ENCODE results near the gene CHML.
A peak's percentile ranks its signal among the peaks of the same experiment; 100 is the strongest.

Gene CHML

GRCh38 chr1:241636291-241636690, 3.9 kb downstream of the CHML start:
- Histone ChIP-seq H3K4me3 (ENCODE audit: low read depth, low read length) (no peak overlapping the region), H3K27me3 (ENCODE audit: insufficient read depth, low read length) (no peaks in the 10 kb centered on the region), H3K4me1 (ENCODE audit: control insufficient read depth, insufficient read depth, low read length, unreplicated experiment) (peaks cover 25% of the 10 kb centered on the region), H2AFZ (ENCODE audit: low read length, unreplicated experiment) (no peak overlapping the region), H3K79me2 (ENCODE audit: control insufficient read depth, insufficient read depth, low read length, unreplicated experiment) (peaks cover 52% of the 10 kb centered on the region), H3K27ac (ENCODE audit: low read depth, low read length) (no peak overlapping the region), H3K36me3 (ENCODE audit: insufficient read depth, low read length) (peaks cover 33% of the 10 kb centered on the region)

- Histone ChIP-seq H3K4me3 (ENCODE audit: low read depth, low read length) (no peak overlapping the region), H3K27me3 (ENCODE audit: insufficient read depth, low read length) (no peaks in the 10 kb centered on the region), H3K36me3 (ENCODE audit: insufficient read depth, low read length) (peaks cover 33% of the 10 kb centered on the region), H2AFZ (ENCODE audit: low read length, unreplicated experiment) (no peak overlapping the region), H3K79me2 (ENCODE audit: control insufficient read depth, insufficient read depth, low read length, unreplicated experiment) (peaks cover 52% of the 10 kb centered on the region), H3K27ac (ENCODE audit: low read depth, low read length) (no peak overlapping the region), H3K4me1 (ENCODE audit: control insufficient read depth, insufficient read depth, low read length, unreplicated experiment) (peaks cover 23% of the 10 kb centered on the region)
These were observed 4.5 kb downstream of the CHML start for GRCh38 chr1:241635556-241636152.

- H2AFZ ChIP-seq (ENCODE audit: low read length, unreplicated experiment) = no peak overlapping the region
- no peak overlapping the region for H3K4me3 ChIP-seq (ENCODE audit: low read depth, low read length)
- H3K36me3 ChIP-seq (ENCODE audit: insufficient read depth, low read length) = peaks cover 33% of the 10 kb centered on the region
- H3K79me2 ChIP-seq (ENCODE audit: control insufficient read depth, insufficient read depth, low read length, unreplicated experiment) = peaks cover 37% of the 10 kb centered on the region
- no peak overlapping the region for H3K27ac ChIP-seq (ENCODE audit: low read depth, low read length)
- H3K4me1 ChIP-seq (ENCODE audit: control insufficient read depth, insufficient read depth, low read length, unreplicated experiment) = peaks cover 20% of the 10 kb centered on the region
- H3K27me3 ChIP-seq (ENCODE audit: insufficient read depth, low read length) = no peaks in the 10 kb centered on the region
These were observed 7.2 kb downstream of the CHML start for GRCh38 chr1:241632987-241633386.

- Histone ChIP-seq H3K27ac (ENCODE audit: low read depth, low read length) (no peak overlapping the region), H3K4me1 (ENCODE audit: control insufficient read depth, insufficient read depth, low read length, unreplicated experiment) (peaks cover 11% of the 10 kb centered on the region), H3K79me2 (ENCODE audit: control insufficient read depth, insufficient read depth, low read length, unreplicated experiment) (peaks cover 24% of the 10 kb centered on the region), H2AFZ (ENCODE audit: low read length, unreplicated experiment) (no peak overlapping the region), H3K4me3 (ENCODE audit: low read depth, low read length) (no peak overlapping the region), H3K36me3 (ENCODE audit: insufficient read depth, low read length) (peaks cover 33% of the 10 kb centered on the region), H3K27me3 (ENCODE audit: insufficient read depth, low read length) (no peaks in the 10 kb centered on the region)
These were observed 8.5 kb downstream of the CHML start for GRCh38 chr1:241631674-241632073.

- Histone ChIP-seq H3K79me2 (ENCODE audit: control insufficient read depth, insufficient read depth, low read length, unreplicated experiment) (peaks cover 16% of the 10 kb centered on the region), H3K4me1 (ENCODE audit: control insufficient read depth, insufficient read depth, low read length, unreplicated experiment) (peaks cover 11% of the 10 kb centered on the region), H3K27me3 (ENCODE audit: insufficient read depth, low read length) (no peaks in the 10 kb centered on the region), H3K4me3 (ENCODE audit: low read depth, low read length) (no peak overlapping the region), H3K27ac (ENCODE audit: low read depth, low read length) (no peak overlapping the region), H2AFZ (ENCODE audit: low read length, unreplicated experiment) (no peak overlapping the region), H3K36me3 (ENCODE audit: insufficient read depth, low read length) (peaks cover 28% of the 10 kb centered on the region)
These were observed 9.3 kb downstream of the CHML start for GRCh38 chr1:241630899-241631298.

- H2AFZ ChIP-seq (ENCODE audit: low read length, unreplicated experiment) = no peak overlapping the region
- H3K4me3 ChIP-seq (ENCODE audit: low read depth, low read length) = no peak overlapping the region
- H3K36me3 ChIP-seq (ENCODE audit: insufficient read depth, low read length) = peaks cover 24% of the 10 kb centered on the region
- peaks cover 12% of the 10 kb centered on the region for H3K79me2 ChIP-seq (ENCODE audit: control insufficient read depth, insufficient read depth, low read length, unreplicated experiment)
- no peak overlapping the region for H3K27ac ChIP-seq (ENCODE audit: low read depth, low read length)
- no peaks in the 10 kb centered on the region for H3K27me3 ChIP-seq (ENCODE audit: insufficient read depth, low read length)
- peaks cover 11% of the 10 kb centered on the region for H3K4me1 ChIP-seq (ENCODE audit: control insufficient read depth, insufficient read depth, low read length, unreplicated experiment)
These were observed 9.7 kb downstream of the CHML start for GRCh38 chr1:241630476-241630875.

- Histone ChIP-seq H3K27me3 (ENCODE audit: insufficient read depth, low read length) (no peaks in the 10 kb centered on the region), H3K4me3 (ENCODE audit: low read depth, low read length) (no peak overlapping the region), H3K4me1 (ENCODE audit: control insufficient read depth, insufficient read depth, low read length, unreplicated experiment) (peaks cover 11% of the 10 kb centered on the region), H3K36me3 (ENCODE audit: insufficient read depth, low read length) (peaks cover 19% of the 10 kb centered on the region), H3K79me2 (ENCODE audit: control insufficient read depth, insufficient read depth, low read length, unreplicated experiment) (peaks cover 8% of the 10 kb centered on the region), H2AFZ (ENCODE audit: low read length, unreplicated experiment) (no peak overlapping the region), H3K27ac (ENCODE audit: low read depth, low read length) (no peak overlapping the region)
These were observed 10.2 kb downstream of the CHML start for GRCh38 chr1:241630005-241630404.

- H2AFZ ChIP-seq (ENCODE audit: low read length, unreplicated experiment) = no peak overlapping the region
- no peaks in the 10 kb centered on the region for H3K27me3 ChIP-seq (ENCODE audit: insufficient read depth, low read length)
- H3K27ac ChIP-seq (ENCODE audit: low read depth, low read length) = 0 out of 2 replicates have a peak overlapping the region, but pooled peaks have one; percentile 24
These were observed 12.5 kb downstream of the CHML start for GRCh38 chr1:241627453-241628259.

GRCh38 chr1:241624935-241625334, 15.2 kb downstream of the CHML start:
- no peak overlapping the region for H2AFZ ChIP-seq (ENCODE audit: low read length, unreplicated experiment)
- no peaks in the 10 kb centered on the region for H3K79me2 ChIP-seq (ENCODE audit: control insufficient read depth, insufficient read depth, low read length, unreplicated experiment)
- no peak overlapping the region for H3K27ac ChIP-seq (ENCODE audit: low read depth, low read length)
- H3K4me3 ChIP-seq (ENCODE audit: low read depth, low read length) = no peak overlapping the region
- peaks cover 8% of the 10 kb centered on the region for H3K4me1 ChIP-seq (ENCODE audit: control insufficient read depth, insufficient read depth, low read length, unreplicated experiment)
- H3K36me3 ChIP-seq (ENCODE audit: insufficient read depth, low read length) = no peaks in the 10 kb centered on the region; the same call in 1 of the 2 replicates
- no peaks in the 10 kb centered on the region for H3K27me3 ChIP-seq (ENCODE audit: insufficient read depth, low read length)

More at GRCh38 chr1:241627453-241628259, 12.5 kb downstream of the CHML start:
- Histone ChIP-seq H3K79me2 (ENCODE audit: control insufficient read depth, insufficient read depth, low read length, unreplicated experiment) (no peaks in the 10 kb centered on the region), H3K36me3 (ENCODE audit: insufficient read depth, low read length) (peaks cover 4% of the 10 kb centered on the region; the same call in 1 of the 2 replicates), H3K4me3 (ENCODE audit: low read depth, low read length) (no peak overlapping the region), H3K4me1 (ENCODE audit: control insufficient read depth, insufficient read depth, low read length, unreplicated experiment) (peaks cover 11% of the 10 kb centered on the region)

GRCh38 chr1:241622669-241623068, 17.5 kb downstream of the CHML start:
- Histone ChIP-seq H2AFZ (ENCODE audit: low read length, unreplicated experiment) (no peak overlapping the region), H3K27ac (ENCODE audit: low read depth, low read length) (no peak overlapping the region), H3K27me3 (ENCODE audit: insufficient read depth, low read length) (no peaks in the 10 kb centered on the region), H3K4me3 (ENCODE audit: low read depth, low read length) (no peak overlapping the region), H3K79me2 (ENCODE audit: control insufficient read depth, insufficient read depth, low read length, unreplicated experiment) (no peaks in the 10 kb centered on the region), H3K4me1 (ENCODE audit: control insufficient read depth, insufficient read depth, low read length, unreplicated experiment) (peaks cover under 1% of the 10 kb centered on the region), H3K36me3 (ENCODE audit: insufficient read depth, low read length) (no peaks in the 10 kb centered on the region)

- Histone ChIP-seq H2AFZ (ENCODE audit: low read length, unreplicated experiment) (no peak overlapping the region), H3K4me3 (ENCODE audit: low read depth, low read length) (no peak overlapping the region), H3K27ac (ENCODE audit: low read depth, low read length) (no peak overlapping the region), H3K36me3 (ENCODE audit: insufficient read depth, low read length) (no peaks in the 10 kb centered on the region), H3K27me3 (ENCODE audit: insufficient read depth, low read length) (no peaks in the 10 kb centered on the region), H3K4me1 (ENCODE audit: control insufficient read depth, insufficient read depth, low read length, unreplicated experiment) (peaks cover 23% of the 10 kb centered on the region), H3K79me2 (ENCODE audit: control insufficient read depth, insufficient read depth, low read length, unreplicated experiment) (no peaks in the 10 kb centered on the region)
These were observed 22.7 kb downstream of the CHML start for GRCh38 chr1:241617426-241617825.
